Activated T-cell treated with anti-CD3 and anti-CD28 coated beads for 48 hours (primary cell): ENCODE data around the gene TP53BP1.

Experiments used
- DNase-seq: peaks from one replicate; pipeline ENCODE4 v3.0.0-alpha.2; 2020; ENCODE audit warnings: low read depth

The TP53BP1 gene

GRCh38 chr15:43520138-43520537, 27.2 kb upstream of the TP53BP1 start:
- no peak for DNase-seq

- no peak for DNase-seq
Measured at GRCh38 chr15:43519196-43519595, 26.2 kb upstream of the TP53BP1 start.

DNA sequence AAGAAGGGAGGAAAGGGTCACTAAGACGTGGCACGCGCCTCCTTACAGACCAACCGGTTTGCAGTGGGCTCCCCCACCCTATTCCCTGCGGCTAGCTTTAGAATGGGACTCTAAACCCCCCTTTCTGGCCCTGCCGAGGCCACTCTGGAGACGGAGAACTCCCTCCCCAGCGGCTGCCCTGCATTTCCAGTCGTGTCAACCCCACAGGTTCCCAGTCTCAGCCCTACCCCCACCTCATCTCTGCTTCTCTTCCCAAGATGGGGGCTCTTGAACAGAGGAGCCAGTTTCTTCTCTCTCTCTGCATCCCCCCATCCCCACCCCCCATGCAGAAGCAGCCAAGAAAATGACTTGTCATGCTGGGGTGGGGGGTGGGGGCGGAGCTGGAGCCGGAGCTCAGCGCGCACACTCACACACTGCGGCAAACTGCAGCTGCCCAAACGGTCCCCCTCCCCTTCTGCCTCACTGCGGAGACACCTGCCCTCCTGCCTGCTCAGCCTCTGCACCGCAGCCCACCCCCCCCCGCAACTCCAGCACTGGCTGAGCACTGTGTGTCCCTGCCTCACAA, 25.3 kb upstream of the TP53BP1 start:
- DNase-seq = no peak

DNA sequence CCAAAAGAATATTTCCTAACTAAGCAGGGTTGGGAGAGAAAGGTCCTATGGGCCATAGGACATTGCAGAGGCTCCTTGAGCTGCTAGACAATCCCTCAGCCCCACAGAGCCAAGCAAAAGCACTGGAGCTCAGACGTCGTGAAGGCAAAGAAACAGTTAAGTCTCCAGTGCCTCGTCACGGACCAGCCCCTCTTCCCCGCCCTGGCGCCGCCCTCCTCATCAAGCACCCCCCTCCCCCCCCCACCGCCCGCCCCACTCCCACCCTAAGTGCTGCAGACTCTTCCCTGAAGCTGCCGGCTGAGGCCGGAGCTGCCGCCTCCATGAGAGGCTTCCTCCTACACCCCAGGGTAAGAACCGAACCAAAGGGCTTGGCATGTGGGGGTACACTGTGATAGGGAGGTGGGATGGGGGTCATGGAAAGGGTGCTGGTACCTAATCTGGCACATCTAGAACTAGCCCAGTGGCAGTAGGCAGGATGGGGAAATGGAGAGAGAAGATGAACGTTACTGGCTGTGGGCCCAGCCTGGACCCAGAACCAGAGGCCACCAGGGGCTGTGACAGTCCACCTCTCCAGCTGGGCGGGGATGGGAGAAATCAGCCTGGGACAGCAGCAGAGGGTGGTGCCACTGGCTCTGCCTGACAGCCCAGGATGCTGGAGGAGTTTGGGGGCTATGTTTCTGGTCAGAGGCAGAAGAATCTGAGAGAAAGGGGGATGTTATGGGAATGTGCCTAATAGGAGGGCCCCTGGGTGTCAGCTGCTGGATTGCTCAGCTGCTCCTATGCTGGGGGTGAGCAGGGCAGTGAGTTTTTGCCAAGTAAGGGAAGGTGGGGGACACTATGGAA, 24.6 kb upstream of the TP53BP1 start, which contains the start of gene MAP1A:
TSS of gene MAP1A (plus strand) at position 255 of the 843 bp plus-strand sequence. CDS start 3,866 bp downstream, outside the sequence.
- no peak for DNase-seq

- DNase-seq = no peak
Measured at GRCh38 chr15:43516801-43517353, 23.9 kb upstream of the TP53BP1 start.

DNA sequence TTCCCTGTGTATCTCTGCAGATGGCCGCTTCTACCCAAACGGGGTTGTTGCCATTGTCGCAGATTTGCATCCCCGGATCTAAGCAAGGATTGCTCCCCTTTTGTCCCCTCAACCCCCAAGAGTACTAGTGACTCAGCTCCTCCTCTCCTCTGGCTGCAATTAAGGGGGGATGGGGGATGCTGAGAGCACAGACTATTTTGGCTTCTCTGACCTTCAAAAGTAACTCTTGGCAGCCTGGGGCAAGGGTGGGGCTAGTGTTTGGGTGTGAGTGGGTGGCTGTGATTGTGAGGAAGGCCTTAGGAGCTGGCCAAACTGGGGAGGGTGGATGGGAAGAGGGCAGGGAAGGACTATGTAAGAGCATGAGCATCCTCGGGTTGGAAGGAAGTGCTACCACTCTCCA, 23.2 kb upstream of the TP53BP1 start:
- DNase-seq = no peak

DNA sequence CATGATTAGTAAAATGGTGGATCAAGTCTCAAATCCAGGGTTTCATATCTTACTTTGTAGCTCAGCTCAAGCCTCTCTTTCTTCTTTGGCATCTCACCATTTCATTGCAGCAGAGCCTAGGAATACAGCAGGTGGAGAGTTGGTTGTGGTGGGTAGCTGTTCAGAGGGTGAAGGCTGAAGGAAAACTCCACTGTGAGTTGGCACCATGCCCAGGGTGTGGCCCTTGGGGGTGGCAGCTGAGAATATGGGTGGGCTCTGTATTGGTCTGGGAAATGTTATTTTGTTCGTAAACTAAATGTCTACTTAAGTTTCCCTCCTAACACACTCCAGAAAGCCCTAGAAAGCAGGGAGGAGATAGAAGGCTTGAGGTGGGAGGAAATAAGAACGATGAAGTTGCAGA, 22.8 kb upstream of the TP53BP1 start:
- DNase-seq = no peak

DNA sequence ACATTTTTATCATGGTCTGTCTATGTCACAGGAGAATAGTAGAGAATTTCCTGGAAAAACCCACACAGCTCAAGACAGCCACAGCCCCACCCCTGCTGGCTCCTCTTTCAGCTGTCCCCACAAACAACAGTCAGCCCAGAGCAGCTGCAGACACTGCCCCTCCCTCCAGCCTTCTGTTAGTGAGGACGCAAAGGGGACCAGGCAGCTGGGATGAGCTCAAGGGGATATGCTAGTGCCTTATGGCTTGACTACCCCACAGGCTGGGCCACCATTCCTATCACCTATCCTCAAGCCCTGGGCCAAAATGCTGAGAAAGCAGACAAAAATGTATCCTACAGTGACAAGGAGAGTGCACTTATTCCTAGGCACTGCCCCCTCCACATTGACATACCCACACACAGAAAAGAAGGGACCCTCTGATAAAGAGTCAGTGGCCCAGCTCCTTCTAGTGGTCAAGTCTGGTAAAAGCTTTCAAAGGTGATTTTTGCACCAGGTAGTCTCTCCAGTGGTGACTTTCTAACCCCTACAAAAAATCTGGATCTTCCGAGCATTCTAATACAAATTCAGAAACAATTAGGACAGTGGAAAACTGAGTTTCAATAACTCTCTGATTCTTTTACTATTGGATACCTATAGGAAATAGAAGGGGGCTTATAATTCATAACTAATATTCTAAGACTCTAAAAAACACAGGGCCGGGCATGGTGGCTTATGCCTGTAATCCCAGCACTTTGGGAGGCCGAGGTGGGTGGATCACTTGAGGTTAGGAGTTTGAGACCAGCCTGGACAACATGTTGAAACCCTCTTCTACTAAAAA, 21.5 kb upstream of the TP53BP1 start:
- DNase-seq = no peak

DNA sequence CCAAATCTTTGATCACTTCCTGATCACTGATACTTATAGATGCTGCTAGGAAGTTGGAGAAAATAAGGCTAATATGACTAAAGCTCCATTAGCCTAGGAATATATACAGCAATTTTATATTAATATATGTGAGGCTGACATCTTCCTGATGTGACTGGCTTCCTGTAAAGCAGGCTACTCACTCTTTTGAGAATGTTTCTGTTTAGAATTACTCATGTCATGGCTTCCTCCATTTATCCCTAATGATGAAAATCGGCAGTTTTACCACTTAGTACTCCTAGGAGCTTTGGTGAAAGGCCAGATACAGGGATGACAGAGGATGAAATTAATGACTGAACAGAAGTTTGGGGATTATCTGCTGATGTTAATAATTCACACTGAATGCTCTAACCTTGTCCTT, 20.6 kb upstream of the TP53BP1 start:
- no peak for DNase-seq

DNA sequence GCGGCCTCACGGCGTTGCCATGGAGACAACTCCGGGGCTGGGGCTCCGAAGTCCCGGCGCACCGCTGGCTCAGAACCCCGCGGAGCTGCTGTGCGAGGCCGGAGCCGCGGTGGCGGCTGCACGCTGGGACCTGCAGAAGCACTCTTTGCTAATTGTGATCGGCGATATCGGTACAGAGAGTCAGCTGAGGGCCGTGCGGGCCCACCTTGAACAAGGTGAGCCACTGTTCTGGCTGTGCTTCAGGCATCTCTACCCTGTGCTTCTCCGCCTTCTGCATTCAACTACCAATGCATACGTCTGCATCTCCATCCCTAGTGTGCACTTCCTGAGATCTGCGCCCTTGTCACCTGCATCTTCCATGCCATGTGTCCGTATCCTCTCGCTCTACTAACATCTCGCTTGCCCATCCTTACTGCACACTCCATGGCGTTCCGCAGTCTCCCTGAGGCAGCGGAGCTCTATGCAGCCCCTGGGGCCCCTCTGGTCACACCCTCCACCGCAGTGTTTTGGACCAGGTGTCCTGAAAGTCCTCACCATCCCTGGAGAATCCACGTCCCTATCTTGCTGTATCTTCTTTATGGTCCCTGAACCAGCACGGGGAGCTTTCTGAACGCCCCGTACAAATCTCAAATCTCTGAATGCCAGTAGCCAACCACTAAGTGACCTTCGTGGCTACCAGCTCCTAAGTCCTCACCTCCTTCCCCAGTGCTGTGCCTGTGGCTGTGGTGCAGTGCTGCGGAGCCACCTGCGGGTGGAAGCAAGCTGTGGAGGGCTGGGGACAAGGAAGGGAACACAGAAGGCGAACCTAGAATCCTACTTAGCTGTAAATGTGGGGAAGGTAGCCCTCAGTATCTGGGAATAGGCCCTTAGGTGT, 18.3 kb upstream of the TP53BP1 start:
- DNase-seq = no peak

DNA sequence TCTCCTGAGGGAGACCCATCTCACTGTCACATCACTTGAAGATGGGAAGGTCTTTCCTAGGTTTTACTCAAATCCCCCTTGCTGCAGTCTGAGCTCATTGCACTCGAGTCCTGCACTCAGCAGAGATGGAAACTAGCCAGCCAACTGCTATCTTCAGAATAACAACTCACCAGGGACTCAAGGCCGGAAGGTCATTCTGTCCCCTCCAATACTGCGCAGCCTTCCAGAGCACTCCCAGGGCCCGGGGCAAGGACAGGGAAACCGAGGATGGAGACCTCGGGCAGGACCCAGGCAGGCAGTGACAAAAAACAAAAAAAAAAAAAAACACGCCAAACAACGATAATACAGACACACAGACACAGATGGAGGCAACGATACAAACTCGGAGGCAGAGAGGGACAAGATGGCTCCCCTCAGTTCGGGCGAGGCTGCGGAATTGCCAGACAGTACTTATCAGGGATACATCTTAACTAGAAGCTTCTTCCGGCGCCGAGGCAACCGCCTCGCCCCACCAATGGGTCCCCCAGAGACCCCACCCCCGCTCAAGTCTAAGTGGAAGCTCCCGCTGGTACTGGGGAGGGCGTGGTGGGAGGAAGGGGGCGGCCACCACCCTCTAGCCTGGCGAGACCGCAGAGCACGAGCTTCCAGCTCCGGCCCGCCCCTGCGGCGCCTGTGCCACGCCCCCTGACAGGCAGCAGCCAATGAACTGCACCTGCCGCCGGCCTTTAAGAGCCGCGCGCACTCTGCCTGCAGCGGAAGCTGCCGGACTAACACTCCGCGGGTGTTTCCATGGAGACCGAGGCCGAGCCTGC, 17.4 kb upstream of the TP53BP1 start:
- peak; percentile 96 for DNase-seq

DNA sequence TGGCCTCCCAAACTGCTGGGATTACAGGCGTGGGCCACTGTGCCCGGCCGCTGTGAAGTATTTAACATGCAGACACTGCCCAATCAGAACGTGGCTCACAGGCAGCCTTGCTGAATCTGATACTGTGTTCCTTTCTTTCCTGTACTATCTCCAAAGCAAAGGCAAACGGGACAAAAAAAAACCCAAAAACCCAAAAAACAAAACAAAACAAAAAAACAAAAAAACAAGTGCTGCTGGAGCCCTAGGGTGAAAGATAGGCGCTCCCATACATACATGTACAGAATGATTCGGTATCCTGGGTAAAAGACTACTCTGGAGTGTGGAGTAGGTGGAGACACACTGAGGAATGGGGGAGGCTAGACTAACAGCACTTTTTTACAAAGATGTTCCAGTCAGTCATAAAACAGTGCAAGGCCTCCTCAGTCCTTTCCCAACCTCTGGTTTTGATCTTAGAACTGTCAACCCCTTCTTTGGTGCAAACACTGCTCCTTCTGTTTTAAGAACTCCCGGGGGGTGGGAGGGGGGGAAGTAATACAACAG, 16.8 kb upstream of the TP53BP1 start:
- no peak for DNase-seq

DNA sequence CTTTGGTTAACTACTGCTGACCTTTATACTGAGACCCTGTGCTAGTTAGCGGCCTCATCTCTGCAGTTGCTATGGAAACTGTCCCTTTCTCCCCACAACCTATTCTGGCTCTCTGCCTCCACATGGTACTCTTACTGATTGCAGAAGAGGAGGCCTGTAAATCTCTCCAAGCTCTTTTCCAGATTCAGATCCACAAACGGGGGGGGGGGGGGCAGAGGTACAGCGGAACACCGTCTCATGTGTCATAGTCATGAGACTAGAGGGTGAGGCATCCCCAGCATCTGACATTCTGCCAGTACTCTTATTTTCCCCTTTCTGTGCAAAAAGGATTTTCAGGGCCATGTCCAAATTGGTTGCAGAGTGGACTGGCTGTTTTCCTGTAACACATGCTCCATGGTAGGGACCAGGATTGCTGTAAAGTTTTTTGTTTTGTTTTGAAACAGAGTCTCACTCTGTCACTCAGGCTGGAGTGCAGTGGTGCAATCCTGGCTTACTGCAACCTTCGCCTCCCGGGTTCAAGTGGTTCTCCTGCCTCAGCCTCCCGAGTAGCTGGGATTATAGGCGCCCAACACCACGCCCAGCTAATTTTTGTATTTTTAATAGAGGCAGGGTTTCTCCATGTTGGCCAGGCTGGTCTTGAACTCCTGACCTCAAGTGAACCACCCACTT, 16.2 kb upstream of the TP53BP1 start:
- DNase-seq = no peak

DNA sequence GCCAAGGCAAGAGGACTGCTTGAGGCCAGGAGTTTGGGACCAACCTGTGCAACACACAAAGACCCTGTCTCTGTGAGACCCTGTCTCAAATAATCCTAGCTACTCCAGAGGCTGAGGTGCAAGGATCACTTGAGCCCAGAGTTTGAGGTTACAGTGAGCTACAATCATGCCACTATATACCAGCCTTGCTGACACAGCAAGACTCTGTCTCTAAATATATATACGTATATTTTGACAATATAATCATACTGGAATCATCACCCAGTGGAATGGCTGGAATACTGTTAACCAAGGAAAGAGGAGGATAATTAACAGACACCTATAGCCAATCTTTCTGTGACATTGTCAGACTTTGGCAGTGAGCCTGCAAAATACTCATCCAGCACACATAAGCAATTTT, 15.5 kb upstream of the TP53BP1 start:
- DNase-seq = no peak

DNA sequence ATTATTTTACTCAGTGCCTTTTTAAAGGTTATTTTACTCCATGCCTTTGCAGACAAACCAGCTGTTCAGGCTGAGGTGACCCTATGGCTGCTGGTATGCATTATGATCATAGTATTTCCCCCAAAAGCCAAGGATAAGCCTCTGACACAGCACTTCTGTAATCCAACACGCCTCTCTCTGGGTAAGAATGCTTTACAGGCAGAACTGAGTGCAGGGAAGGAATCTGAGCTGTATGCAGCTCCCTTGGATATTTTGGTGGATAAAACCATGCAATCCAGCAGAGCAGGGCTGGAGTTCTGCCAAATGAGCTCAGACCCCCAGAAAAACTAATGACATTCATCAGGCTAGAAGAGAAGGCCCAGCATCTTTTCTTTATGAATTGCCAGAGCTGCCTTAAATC, 12.8 kb upstream of the TP53BP1 start:
- no peak for DNase-seq

DNA sequence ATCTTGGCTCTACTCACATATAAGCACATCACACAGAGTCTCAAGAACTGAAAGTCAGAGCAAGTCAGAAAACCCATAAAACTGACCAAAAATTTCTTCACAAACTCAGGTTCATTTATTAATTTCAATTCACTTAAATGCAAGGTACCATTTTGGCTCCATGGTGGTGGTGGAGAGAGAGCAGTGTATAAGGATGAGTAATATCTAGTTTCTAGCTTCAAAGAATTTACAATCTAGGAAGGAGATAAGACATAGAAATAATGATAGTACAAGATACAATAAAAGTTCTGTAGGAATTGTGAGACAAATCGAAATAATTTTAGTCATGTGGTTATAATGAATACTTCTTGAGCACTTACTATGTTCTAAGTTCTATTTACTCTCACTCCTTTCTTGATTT, 6.7 kb upstream of the TP53BP1 start:
- DNase-seq = no peak

DNA sequence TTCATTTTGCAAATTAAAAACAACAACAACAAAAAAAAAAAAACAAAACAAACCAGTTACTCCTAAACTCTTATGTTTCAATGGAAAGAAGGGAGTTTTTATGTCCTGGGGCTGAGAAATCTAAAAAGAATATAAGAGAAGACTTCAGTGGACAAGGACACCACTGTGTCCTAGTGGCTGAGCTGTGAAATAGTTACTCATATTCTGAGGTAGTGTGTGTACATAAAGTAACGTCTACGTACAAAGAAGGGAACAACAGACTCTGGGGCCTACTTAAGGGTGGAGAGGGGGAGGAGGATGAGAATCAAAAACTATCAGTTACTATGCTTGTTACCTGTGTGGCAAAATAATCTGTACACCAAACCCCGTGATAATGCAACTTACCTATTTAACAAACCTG, 6.0 kb upstream of the TP53BP1 start:
- DNase-seq = no peak

DNA sequence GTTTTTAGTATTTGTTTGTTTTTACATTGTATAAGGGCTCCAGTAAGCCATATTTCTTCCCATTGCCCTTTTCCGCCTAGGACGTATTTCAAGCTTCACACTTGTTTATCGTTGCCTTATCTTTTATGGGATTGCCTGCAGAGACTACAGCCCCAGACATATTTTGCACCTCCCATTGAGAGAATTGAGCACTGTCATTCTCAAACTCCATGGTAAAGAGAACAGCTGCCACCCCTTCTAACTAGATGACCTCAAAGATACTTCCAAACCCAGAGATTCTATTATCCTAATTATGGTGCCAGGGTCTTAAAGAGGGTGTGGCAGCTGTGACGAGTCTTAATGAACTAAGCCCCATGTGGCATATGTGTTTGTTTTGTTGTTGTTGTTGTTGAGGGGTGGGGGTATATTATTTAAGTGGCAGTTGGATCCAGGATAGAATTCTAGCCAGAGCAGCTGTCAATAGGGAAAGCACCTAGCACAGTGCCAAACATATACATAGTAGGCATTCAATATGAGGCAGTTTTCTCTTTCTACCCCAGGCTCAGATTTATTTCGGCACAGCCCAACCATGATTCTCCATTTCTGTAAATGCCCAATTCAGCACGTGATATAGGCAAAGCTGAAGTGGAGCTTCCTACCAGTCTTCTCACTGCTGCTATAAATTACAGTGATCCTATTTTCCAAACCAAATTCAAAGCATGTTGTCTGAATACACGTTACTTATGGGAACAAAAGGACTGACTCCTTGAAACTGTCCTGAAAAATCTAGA, 932 bp upstream of the TP53BP1 start:
- DNase-seq = no peak

DNA sequence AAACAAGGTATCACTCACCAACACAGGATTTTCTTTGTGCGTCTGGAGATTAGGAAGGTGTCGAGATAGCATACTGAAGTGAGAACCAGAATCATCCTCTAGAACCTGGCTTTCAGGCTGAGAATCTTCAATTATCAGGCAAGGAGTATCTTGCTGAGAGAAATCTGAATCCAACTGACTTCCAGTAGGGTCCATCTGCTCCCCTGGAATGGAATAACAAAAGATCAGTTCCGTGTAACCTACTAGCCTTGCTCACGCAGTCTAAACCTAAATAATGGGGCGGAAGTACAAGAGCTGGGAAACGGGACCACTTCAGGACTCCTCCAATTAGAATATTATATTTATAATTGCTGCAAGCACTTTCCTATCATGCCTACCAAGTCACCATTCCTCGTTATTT, 690 bp downstream of the TP53BP1 start:
- no peak for DNase-seq
